Measurements from ENCODE around the gene FOXP3. TPM values are rescaled to one million over a fixed set of nuclear protein-coding genes. Genes with fewer than 3 reads are reported as not detected.

Gene FOXP3
- total and polyA plus RNA-seq, 3 donors from 2014 or later, result 1.1 to 2.5 (median 2.2) TPM

DNA sequence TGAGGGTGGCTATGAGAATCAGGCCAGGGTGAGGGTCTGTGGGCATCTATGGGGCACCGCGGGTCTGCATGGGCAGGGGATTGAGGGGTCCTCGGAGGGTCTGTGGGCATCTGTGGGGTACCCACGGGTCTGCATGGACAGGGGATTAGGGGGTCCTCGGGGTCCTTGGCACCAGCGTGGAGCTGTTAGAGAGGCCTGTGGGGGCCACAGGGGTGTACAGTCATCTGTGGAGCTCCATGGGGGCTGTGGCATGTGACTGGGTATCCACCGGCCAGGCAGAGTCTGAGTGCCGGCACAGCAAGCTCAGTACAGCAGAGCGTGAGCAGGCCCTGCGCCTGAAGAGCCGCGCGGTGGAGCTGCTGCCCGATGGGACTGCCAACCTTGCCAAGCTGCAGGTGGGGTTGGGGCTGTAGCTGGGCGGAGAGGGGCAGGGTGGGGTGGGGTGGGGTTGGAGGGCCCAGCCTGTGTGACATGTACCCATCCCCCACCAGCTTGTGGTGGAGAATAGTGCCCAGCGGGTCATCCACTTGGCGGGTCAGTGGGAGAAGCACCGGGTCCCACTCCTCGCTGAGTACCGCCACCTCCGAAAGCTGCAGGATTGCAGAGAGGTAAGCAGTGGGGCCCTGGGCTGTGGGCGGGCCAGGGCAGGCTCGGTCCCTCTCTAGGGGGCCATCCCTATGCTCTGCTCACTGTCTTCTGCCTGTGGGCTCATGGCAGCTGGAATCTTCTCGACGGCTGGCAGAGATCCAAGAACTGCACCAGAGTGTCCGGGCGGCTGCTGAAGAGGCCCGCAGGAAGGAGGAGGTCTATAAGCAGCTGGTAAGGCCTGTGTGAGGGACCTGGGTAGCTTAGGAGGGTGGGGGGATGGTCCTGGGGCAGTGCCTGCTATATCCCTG, 16.3 kb downstream of the FOXP3 start:
- no peaks in the 10 kb centered on the region for H3K9me3 ChIP-seq
- DNase-seq, result no peak
- TF ChIP-seq, protein P1, sequence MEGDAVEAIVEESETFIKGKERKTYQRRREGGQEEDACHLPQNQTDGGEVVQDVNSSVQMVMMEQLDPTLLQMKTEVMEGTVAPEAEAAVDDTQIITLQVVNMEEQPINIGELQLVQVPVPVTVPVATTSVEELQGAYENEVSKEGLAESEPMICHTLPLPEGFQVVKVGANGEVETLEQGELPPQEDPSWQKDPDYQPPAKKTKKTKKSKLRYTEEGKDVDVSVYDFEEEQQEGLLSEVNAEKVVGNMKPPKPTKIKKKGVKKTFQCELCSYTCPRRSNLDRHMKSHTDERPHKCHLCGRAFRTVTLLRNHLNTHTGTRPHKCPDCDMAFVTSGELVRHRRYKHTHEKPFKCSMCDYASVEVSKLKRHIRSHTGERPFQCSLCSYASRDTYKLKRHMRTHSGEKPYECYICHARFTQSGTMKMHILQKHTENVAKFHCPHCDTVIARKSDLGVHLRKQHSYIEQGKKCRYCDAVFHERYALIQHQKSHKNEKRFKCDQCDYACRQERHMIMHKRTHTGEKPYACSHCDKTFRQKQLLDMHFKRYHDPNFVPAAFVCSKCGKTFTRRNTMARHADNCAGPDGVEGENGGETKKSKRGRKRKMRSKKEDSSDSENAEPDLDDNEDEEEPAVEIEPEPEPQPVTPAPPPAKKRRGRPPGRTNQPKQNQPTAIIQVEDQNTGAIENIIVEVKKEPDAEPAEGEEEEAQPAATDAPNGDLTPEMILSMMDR (IDR thresholded peaks at IDR 0.05), result no peak
- no peak for TF ChIP-seq POLR2A (IDR thresholded peaks at IDR 0.05)
- no peaks in the 10 kb centered on the region for H3K4me1 ChIP-seq
- 89% methylated on average over 13 of the region's 28 CpGs; no CpG with 5 or more reads in 1 of the 2 donors for WGBS, 2 donors
- H3K4me3 ChIP-seq, result no peak overlapping the region
- H3K27me3 ChIP-seq, result no peaks in the 10 kb centered on the region
- intact Hi-C loops (cut with DNase I; ENCODE audit: low total_unique reads), result no loop called here
- no peak overlapping the region for H3K27ac ChIP-seq
- H3K36me3 ChIP-seq (ENCODE audit: low read depth, missing control alignments), result no peaks in the 10 kb centered on the region

DNA sequence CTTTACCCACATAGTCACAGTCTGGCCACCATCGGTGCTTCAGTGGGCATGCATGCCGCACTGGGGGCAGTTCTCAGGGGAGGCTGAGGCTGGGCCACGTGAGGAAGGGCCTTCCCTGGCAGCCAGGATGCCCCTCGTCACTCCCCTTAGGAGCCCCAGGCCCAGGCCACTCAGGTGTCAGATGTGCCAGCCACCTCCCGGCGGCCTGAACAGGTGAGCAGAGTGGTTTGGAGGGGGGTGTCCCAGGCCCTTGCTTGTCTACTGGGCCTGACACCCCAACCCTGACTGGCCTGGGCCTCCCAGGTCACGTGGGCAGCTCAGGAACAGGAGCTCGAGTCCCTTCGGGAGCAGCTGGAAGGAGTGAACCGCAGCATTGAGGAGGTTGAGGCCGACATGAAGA, 17.2 kb downstream of the FOXP3 start:
- no peaks in the 10 kb centered on the region for H3K9me3 ChIP-seq
- H3K4me3 ChIP-seq, result no peak overlapping the region
- H3K4me1 ChIP-seq, result no peaks in the 10 kb centered on the region
- TF ChIP-seq, protein P1 (IDR thresholded peaks at IDR 0.05), result no peak
- TF ChIP-seq POLR2A (IDR thresholded peaks at IDR 0.05), result no peak
- DNase-seq, result no peak
- 95 to 96% methylated on average over 5 to 6 of the region's 11 CpGs for WGBS, 2 donors
- H3K27me3 ChIP-seq, result no peaks in the 10 kb centered on the region
- intact Hi-C loops (cut with DNase I; ENCODE audit: low total_unique reads), result no loop called here
- H3K27ac ChIP-seq, result no peak overlapping the region
- no peaks in the 10 kb centered on the region for H3K36me3 ChIP-seq (ENCODE audit: low read depth, missing control alignments)

DNA sequence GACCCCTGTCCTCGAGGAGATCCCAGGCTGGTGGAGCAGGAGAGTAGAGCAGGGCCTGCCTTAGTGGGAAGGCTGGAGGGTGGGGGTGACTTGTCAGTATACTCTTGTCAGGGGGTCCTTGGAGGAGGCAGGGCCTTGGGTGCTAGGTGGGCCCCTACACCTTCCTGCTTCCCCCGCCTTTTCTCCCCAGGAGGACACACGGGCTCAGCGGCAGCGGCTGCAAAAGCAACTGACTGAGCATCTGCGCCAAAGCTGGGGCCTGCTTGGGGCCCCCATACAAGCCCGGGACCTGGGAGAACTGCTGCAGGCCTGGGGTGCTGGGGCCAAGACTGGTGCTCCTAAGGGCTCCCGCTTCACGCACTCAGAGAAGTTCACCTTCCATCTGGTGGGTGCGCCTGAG, 18.0 kb downstream of the FOXP3 start:
- intact Hi-C loops (cut with DNase I; ENCODE audit: low total_unique reads), result no loop called here
- no peaks in the 10 kb centered on the region for H3K9me3 ChIP-seq
- no peak for DNase-seq
- TF ChIP-seq, protein P1 (IDR thresholded peaks at IDR 0.05), result no peak
- TF ChIP-seq POLR2A (IDR thresholded peaks at IDR 0.05), result no peak
- no peaks in the 10 kb centered on the region for H3K27me3 ChIP-seq
- no peak overlapping the region for H3K27ac ChIP-seq
- H3K4me1 ChIP-seq, result no peaks in the 10 kb centered on the region
- H3K4me3 ChIP-seq, result no peak overlapping the region
- 95 to 100% methylated on average over 2 to 4 of the region's 10 CpGs for WGBS, 2 donors
- H3K36me3 ChIP-seq (ENCODE audit: low read depth, missing control alignments), result no peaks in the 10 kb centered on the region

DNA sequence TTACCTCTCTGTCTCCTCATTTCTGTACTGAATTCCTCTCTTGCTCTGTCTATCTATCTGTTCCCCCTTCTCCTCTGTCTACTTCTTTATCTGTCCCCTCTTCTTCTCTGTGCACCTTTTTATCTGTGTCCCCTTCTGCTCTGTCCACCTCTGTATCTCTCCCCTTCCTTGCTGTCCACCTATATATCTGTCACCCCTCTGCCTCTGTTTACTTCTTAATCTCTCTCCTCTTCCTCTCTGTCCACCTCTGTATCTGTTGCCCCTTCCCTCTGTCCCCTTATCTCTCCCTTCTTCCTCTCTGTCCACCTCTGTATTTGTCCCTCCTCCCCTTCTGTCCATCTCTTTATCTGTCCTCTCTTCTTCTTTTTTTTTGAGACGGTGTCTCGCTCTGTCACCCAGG, 20.3 kb downstream of the FOXP3 start:
- no peaks in the 10 kb centered on the region for H3K9me3 ChIP-seq
- no peak overlapping the region for H3K27ac ChIP-seq
- no peak for DNase-seq
- H3K27me3 ChIP-seq, result no peaks in the 10 kb centered on the region
- no peaks in the 10 kb centered on the region for H3K4me1 ChIP-seq
- intact Hi-C loops (cut with DNase I; ENCODE audit: low total_unique reads), result no loop called here
- 94 to 100% methylated on average over 2 of the region's 2 CpGs for WGBS, 2 donors
- no peaks in the 10 kb centered on the region for H3K36me3 ChIP-seq (ENCODE audit: low read depth, missing control alignments)
- H3K4me3 ChIP-seq, result no peak overlapping the region
- TF ChIP-seq, protein P1 (IDR thresholded peaks at IDR 0.05), result no peak
- TF ChIP-seq POLR2A (IDR thresholded peaks at IDR 0.05), result no peak

DNA sequence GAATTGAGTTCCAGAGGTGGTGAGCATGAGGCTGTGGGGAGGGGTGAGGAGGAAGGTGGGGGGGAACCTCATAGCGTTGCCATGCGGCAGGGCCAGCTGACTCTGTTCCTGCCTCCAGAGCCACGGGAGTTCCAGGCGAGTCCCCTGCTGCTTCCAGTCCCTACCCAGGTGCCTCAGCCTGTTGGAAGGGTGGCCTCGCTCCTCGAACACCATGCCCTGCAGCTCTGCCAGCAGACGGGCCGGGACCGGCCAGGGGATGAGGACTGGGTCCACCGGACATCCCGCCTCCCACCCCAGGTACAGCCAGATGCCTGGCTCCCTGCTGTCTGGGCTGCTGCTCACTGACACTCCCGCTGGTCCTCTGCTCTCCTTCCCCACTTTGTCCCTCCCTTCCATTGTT, 21.3 kb downstream of the FOXP3 start:
- H3K4me3 ChIP-seq, result no peak overlapping the region
- TF ChIP-seq POLR2A (IDR thresholded peaks at IDR 0.05), result no peak
- TF ChIP-seq, protein P1 (IDR thresholded peaks at IDR 0.05), result no peak
- intact Hi-C loops (cut with DNase I; ENCODE audit: low total_unique reads), result no loop called here
- H3K4me1 ChIP-seq, result no peaks in the 10 kb centered on the region
- no peaks in the 10 kb centered on the region for H3K36me3 ChIP-seq (ENCODE audit: low read depth, missing control alignments)
- 90 to 93% methylated on average over 11 of the region's 12 CpGs for WGBS, 2 donors
- no peak for DNase-seq
- no peak overlapping the region for H3K27ac ChIP-seq
- H3K9me3 ChIP-seq, result no peaks in the 10 kb centered on the region
- no peaks in the 10 kb centered on the region for H3K27me3 ChIP-seq
